ENCODE data around the gene RECQL5.

RECQL5 gene

DNA sequence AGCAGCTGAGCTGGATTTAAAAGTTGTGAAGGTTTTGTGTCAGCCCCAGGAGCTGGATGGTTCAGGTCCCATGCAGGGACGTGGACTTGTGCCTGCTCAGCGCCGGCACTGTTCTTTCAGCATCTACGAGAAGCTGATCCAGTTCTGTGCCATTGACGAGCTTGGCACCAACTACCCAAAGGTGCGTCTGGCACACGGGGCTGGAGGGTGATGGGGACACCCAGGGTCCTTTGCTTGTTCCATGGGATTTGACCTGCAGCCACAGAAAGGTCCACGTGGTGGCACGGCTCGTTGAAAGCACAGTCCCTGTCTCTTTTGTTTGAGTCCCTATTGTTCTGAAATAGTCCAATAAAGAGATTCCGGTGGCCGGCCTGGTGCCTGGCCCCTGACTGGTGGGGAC lies 36.2 kb upstream of the RECQL5 start:
- no peak overlapping the region for H3K4me3 ChIP-seq (ENCODE audit: low read length)
- no peak for DNase-seq (ENCODE audit: low read depth)
- TF ChIP-seq, protein P1, sequence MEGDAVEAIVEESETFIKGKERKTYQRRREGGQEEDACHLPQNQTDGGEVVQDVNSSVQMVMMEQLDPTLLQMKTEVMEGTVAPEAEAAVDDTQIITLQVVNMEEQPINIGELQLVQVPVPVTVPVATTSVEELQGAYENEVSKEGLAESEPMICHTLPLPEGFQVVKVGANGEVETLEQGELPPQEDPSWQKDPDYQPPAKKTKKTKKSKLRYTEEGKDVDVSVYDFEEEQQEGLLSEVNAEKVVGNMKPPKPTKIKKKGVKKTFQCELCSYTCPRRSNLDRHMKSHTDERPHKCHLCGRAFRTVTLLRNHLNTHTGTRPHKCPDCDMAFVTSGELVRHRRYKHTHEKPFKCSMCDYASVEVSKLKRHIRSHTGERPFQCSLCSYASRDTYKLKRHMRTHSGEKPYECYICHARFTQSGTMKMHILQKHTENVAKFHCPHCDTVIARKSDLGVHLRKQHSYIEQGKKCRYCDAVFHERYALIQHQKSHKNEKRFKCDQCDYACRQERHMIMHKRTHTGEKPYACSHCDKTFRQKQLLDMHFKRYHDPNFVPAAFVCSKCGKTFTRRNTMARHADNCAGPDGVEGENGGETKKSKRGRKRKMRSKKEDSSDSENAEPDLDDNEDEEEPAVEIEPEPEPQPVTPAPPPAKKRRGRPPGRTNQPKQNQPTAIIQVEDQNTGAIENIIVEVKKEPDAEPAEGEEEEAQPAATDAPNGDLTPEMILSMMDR (IDR thresholded peaks at IDR 0.05; ENCODE audit: insufficient read depth, low read depth, low read length, missing control alignments): no peak

DNA sequence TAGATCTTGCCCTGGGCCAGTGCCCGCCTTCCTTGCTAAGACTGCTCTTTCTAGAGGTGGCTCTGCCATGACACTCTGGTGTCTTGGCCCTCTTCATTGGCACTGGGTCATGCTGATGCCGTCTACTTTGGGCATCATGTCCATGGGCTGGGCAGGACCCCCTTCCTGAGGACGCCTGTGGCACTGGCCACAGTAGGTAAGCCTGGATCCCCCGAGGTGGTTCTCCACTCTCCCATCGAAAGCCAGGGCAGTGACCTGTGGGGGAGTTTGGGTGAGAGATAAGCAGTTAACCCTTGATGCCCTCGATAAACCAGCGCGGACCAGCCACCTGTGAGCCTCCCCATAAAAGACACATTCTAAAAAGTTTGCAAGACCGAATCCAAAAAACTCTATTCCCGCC lies 34.3 kb upstream of the RECQL5 start:
- TF ChIP-seq, protein P1 (IDR thresholded peaks at IDR 0.05; ENCODE audit: insufficient read depth, low read depth, low read length, missing control alignments): no peak
- H3K4me3 ChIP-seq (ENCODE audit: low read length): no peak overlapping the region
- DNase-seq (ENCODE audit: low read depth): no peak

DNA sequence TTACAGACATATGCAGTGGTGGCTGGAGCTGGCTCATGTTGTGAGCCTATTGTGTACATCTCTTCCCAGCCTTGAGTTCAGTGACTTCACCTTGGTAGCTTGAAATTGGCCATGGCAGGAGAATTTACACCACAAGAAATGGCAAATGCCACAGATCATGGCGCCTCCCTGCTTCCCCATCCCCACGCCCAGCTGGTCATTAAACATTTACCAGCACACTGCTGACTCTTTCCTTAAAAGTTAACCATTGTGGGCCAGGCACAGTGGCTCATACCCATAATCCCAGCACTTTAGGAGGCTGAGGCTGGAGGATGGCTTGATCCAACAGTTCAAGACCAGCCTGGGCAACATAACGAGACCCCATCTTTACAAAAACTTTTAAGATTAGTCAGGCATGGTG lies 31.7 kb upstream of the RECQL5 start:
- TF ChIP-seq, protein P1 (IDR thresholded peaks at IDR 0.05; ENCODE audit: insufficient read depth, low read depth, low read length, missing control alignments): no peak
- no peak for DNase-seq (ENCODE audit: low read depth)
- no peak overlapping the region for H3K4me3 ChIP-seq (ENCODE audit: low read length)

DNA sequence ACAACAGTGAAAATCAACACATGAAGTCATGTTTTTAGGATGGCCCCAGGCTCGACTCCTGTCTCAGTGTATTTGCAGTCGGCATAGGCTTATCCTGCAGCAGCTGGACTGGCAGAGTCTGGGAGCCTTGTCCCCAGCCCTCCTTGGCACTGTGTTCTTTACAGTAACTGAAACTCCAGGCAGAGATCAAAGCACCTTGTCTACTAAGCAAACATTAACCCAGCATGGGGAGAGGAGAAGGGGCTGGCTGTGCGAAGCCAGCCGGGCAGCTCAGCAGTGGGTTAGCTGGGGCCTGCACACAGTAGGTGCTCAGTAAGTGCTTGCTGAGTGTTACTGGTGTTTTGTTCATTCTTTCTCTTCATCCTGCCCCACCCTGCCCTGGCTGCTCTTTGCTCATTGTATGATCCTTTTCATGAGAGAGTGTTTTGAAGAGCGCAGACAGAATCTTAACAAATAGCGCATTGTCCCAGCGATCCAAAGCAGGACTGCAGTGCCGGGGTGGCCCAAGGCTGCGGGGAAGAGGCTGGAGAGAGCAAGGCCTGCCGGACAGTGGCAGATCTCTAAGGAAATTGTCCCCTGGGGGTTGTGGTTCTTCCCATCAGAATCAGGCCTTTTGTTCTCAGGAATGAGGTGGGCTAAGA lies 30.8 kb upstream of the RECQL5 start:
- TF ChIP-seq, protein P1 (IDR thresholded peaks at IDR 0.05; ENCODE audit: insufficient read depth, low read depth, low read length, missing control alignments): no peak
- DNase-seq (ENCODE audit: low read depth): no peak
- no peak overlapping the region for H3K4me3 ChIP-seq (ENCODE audit: low read length)

DNA sequence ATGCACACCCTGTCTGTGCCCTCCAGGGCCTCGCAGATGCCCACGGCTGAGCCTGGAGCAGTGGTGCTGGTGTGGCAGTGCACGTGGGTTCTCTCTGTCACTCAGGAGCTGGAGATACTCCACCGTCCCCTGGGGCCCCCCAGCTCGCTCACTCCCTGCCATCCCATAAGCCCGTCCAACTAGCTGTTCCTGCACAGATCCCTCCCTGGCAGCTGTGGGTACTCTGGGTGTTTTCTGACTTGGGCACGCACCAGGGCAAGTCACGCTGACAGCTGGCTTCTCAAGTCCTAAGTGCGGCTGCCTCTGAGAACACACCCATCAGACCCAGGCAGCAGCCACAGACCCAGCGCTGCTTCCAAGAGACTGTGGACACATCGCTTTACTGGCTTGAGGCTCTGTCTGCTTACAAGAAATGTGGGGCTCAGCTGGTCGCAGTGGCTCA lies 28.9 kb upstream of the RECQL5 start:
- H3K4me3 ChIP-seq (ENCODE audit: low read length): no peak overlapping the region
- TF ChIP-seq, protein P1 (IDR thresholded peaks at IDR 0.05; ENCODE audit: insufficient read depth, low read depth, low read length, missing control alignments): no peak
- DNase-seq (ENCODE audit: low read depth): no peak

DNA sequence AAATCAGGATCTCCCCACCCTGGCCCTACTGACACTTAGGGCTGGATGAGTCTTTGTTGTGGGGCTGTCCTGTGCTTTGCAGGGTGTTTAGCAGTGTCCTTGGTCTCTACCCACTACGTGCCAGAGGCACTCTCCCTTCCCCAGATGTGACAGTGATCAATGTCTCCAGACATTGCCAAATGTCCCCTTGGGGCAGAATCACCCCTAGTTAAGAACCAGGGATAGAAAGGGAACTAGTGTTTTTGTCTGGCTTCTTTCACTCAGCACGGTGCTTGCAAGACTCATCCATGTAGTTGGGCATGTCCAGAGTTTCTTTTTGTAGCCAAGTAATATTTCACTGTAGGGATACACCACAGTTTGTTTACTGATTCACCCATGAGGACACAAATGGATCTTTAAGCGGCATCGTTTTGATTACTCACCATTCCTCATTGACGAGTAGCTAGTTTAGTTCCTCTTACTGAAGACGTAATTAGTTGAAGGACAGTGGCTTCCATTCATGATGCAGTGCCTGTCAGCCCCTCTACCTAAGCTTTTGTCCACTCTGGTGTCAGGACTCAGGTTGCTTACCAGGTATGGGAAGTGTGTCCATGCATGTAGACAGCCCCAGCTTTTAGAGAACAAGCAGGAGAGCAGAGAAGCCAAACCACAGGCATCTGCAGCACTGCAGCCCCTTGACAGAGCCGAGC lies 28.3 kb upstream of the RECQL5 start:
- peak; percentile 94 for DNase-seq (ENCODE audit: low read depth)
- H3K4me3 ChIP-seq (ENCODE audit: low read length): no peak overlapping the region
- TF ChIP-seq, protein P1 (IDR thresholded peaks at IDR 0.05; ENCODE audit: insufficient read depth, low read depth, low read length, missing control alignments): no peak

DNA sequence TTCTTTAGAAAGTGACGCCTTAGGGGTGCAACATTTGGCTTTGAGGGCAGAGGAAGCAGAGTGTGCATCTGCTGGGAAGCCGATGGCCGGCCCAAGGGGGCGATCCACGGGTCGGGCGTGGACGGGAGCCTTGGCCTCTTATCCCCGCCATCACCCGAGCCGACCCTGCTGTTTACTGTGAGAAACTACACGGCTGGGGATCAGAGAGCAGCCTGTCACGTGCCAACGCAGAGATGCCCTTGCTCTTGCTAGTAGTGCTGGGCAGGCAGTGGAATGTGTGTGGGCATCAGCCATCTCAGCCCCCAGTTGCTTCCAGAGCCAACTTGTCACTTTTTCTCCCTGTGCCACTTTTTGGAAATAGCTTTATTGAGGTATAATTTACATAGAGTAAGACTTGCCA lies 27.6 kb upstream of the RECQL5 start:
- DNase-seq (ENCODE audit: low read depth): no peak
- TF ChIP-seq, protein P1 (IDR thresholded peaks at IDR 0.05; ENCODE audit: insufficient read depth, low read depth, low read length, missing control alignments): no peak
- no peak overlapping the region for H3K4me3 ChIP-seq (ENCODE audit: low read length)

Measured in epithelial cell of esophagus (primary cell).